HL-60 (cell line): ENCODE results near the gene STAC3.

ENCODE experiments used
- CTCF ChIP-seq: IDR thresholded peaks from one replicate; pipeline ENCODE4 v1.5.1; 2011; ENCODE audit warnings: low read length, control low read depth, inconsistent platforms; ENCODE audit not compliant: insufficient read depth
- POLR2AphosphoS5 ChIP-seq: IDR thresholded peaks from 2 replicates; pipeline ENCODE4 v1.6.1; 2012; ENCODE audit warnings: low read depth

- TF ChIP-seq CTCF, result no peak
- TF ChIP-seq POLR2AphosphoS5, result no peak
Measured at GRCh38 chr12:57212701-57213057, 38.3 kb downstream of the STAC3 start.
